RPMI7951 (cell line): Measurements from ENCODE around the gene LBR. TPM values are rescaled to one million over a fixed set of nuclear protein-coding genes. Genes with fewer than 3 reads are reported as not detected.

Source experiments
- DNase-seq: peaks from one replicate; pipeline ENCODE4 v3.0.0-alpha.2; 2012; ENCODE audit warnings: low read depth
- total RNA-seq: library from RNA; depleted of rRNA; stranded (reverse); fragments of >200 nt; shearing (Covaris generic); gene quantifications from 2 replicates; pipeline ENCODE4 v1.2.3, GENCODE V29; 2014; rRNA removed

The LBR gene
- total RNA-seq, 1 experiment from 2014 or later = 38.2 TPM

DNA sequence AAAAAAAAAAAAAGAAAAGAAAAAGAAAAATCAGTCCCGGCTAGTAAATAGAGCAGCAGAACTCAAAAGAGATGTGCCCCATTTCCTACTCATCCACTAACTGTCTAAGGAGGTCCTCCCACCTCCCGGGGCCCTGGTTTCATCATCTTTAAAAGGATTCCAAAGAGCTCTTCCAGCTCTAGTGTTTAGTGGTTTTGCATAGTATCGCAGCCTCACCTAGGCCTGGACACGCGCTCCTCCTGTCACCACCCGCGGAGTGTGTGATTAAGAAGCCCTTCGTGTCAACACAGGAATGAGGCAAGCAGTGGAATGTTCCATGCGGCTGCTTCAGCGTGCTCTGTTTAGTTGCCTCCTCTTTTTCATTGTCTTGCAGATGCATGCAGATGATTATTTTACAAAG, 49.0 kb downstream of the LBR start:
- no peak for DNase-seq

- no peak for DNase-seq
Measured at GRCh38 chr1:225374996-225375395, 52.8 kb downstream of the LBR start.

DNA sequence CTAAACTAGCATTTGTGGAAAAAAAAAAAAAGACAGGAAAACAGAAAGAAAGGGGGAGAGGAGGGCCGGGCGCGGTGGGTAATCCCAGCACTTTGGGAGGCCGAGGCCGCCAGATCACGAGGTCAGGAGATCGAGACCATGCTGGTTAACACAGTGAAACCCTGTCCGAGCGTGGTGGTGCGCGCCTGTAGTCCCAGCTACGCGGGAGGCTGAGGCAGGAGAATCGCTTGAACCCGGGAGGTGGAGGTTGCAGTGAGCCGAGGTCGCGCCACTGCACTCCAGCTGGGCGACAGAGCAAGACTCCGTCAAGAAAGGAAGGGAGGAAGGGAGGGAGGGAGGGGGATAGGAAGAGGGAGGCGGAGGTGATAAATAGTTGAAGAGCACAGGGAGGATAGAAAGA, 54.7 kb downstream of the LBR start:
- DNase-seq = no peak

DNA sequence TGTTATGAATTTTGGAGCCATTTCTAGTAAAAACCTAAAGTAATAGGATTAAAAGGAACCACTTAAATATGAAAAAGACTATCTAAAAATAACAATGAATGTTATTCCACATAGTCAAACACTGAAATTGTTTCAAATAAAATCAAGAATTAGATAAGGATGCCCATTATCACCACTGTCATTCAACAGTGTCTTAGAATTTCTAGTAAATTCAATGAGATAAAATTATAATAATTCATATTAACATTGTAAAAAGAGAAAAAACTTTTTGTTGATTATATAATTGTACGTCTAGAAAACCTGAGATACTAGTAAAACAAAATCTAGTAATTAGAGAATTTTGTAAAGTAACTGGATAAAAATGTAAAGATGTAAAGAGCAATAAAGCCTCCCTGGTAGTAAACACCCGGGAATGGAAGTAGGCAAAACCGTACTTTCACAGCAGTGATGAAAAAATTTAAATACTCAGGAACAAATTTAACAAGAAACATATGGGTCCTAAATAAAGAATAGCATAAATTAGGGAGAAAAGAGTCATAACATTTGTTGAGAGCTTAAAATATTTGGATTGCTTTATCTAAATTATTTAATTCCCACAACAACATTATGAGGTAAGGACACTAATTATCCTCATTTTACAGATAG, 56.4 kb downstream of the LBR start:
- DNase-seq = no peak

DNA sequence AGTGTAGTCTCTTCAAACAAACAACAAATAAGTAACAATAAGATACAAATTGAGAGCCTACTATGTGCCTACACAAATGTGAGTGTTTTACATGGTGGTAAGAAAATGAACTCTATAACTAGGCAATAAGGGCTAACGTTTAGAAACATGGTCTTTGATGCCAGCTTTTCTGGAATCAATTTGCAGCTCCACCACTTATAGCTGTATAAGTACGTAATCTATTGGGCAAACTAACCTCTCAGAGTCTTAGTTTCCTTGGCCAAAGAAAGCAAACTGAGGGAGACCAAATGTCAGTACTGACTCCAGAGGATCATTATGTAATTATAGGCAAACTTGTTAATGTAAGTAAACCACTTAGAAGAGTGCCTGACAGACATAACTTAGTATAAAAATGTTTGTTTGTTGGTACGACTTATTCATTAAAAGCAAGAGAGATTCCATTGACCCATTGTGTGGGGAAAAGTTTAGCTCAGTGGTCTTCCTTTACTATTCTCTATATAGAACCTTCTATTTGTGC, 59.7 kb downstream of the LBR start:
- DNase-seq = no peak

- no peak for DNase-seq
Measured at GRCh38 chr1:225366552-225366951, 61.3 kb downstream of the LBR start.

DNA sequence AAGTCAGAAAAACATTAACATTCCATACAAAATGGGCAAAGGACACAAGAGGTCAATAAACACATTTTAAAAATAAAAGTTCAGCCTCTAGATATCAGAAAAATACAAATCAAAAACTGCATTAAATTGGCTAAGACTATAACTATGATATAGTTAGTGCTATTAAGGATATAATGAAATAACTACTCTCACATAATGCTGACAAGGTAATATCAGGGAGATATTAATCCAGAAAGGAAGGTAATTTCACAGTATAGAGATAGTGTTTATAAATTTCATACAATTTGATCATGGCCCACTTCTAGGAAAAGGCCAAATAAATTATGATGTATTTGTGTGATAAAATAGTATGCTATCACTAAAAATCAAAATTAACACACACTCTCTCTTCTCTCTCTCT, 61.8 kb downstream of the LBR start:
- no peak for DNase-seq

DNA sequence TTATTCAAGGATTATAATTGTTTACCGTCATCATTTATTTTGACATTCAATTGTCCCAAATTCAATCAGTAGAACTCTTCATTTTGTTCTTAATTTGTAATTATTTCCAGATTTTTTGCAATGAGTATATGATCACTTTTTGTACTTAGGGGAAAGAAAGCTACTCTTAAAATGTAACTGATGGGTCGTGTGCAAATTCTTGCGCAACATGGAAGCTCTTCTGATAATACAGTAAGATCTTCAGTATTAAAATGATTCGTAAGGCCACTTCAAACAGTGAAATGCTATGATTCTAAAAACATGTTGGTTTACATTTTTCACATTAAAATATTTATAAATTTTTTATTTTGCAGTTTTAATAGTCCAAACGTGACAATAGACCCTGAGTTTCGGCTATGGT, 63.4 kb downstream of the LBR start:
- DNase-seq = no peak

DNA sequence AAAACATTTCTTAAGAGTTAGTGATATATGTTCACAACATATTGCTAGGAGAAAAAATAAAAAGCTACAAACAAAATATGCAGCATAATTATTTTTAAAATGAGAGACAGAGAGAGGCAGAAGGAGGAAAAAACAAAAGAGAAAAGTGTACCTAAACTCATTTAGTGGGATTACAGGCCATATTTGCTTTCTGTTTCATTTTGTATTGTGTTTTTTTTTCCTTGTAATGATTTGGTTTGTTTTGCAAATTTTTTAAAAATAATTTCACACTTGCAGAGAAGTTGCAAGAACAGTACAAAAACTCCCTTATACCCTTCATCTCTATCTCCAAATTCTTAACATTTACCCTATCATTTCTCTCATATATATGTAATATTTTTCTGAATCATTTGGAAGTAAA, 65.0 kb downstream of the LBR start:
- no peak for DNase-seq

DNA sequence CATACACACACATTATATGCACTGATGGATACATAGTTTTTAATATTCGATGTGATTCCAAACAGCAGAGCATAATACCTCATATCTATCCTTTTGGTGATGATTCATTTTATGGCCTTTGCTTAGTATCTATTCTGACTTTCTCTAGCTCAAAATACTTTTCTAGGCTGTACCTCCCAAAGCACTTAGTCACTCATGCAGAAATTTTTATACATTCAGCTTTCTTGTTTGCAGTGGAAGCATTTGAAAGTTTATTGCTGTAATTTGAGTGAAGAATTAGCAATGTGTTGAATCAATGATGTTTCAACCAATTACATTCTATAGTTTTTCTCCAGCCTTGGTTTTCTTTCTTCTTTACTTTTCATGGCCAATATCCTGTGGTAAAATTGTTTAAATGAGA, 66.7 kb downstream of the LBR start:
- no peak for DNase-seq

DNA sequence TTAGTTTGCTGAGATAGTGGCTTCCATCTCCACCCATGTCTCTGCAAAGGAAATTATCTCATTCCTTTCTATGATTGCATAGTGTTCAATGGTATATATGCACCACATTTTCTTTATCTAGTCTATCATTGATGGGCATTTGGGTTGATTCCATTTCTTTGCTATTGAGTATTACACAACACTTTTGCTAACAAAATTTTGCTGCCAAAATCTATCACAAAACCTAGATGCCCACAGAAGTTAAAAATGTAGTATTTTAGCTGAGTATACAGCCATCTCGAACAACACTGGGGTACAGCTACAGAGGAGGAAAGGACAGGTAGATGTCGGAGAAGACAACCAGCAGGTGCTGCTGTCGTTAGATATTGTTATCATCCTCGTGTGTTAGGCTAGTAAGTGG, 67.7 kb downstream of the LBR start:
- no peak for DNase-seq

DNA sequence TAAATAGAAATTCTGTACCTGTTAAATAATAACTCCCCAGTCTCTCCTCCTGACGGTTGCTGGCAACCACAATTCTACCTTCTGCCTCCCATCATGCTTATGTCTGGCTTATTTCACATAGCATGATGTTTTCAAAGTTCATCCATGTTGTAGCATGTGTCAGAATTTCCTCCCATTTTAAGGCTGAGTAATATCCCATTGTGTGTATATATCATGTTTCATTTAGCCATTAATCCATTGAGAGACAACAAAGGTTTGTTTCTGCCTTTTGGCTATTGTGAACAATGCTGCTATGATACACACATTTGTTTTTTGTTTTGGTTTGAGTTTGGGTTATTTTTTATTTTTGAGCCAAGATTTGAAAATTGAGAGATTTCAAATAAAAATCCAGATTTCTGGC, 72.0 kb downstream of the LBR start:
- DNase-seq = no peak

DNA sequence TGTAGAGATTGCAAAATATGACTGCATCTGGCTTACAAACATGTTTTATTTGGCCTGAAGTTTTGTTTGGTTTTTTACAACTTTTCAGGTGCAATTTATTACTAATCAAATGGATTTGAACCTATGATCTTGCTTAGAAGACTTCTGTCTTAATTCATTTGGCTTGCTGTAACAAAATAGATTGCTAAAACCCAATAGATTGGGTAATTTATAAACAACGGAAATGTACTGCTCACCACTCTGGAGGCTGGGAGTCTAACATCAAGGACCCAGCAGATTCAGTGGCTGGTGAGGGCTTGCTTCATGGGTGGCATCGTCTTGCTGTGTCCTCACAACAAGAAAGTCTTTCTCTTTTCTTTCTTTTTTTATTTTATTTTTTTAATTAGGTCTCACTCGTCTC, 72.9 kb downstream of the LBR start:
- no peak for DNase-seq

Other genes with a start within 250 kb of the LBR start
- gene ENAH, start 225.1 kb upstream of the LBR start, total RNA-seq = 47.5 and 53.3 TPM in 2 replicates